ENCODE data around the gene IL5RA.

- no peak for TF ChIP-seq CTCF (IDR thresholded peaks at IDR 0.05 in 8 of 11, conservative IDR thresholded peaks at IDR 0.05 in 3 of 11)
- TF ChIP-seq POLR2AphosphoS5 (IDR thresholded peaks at IDR 0.05): no peak
- TF ChIP-seq POLR2A (IDR thresholded peaks at IDR 0.05): no peak
These were observed 41.3 kb upstream of the IL5RA start for GRCh38 chr3:3151513-3151912.

All from spleen (tissue), 7 donors.